DOHH2 (cell line): ENCODE measurements around the gene TAS2R30.

Experiments used
- EZH2phosphoT487 ChIP-seq: fragments of 200-600 bp; sonication (generic); IDR thresholded peaks from 2 replicates; pipeline ENCODE4 v1.6.1; 2017; ENCODE audit warnings: borderline replicate concordance, mild to moderate bottlenecking, antibody characterized with exemption, low read length, moderate library complexity, mixed read lengths
- TF ChIP-seq, protein P1 (sequence below): fragments of 200-600 bp; sonication (generic); IDR thresholded peaks from one replicate; pipeline ENCODE4 v1.5.1; 2014; ENCODE audit warnings: antibody characterized with exemption, mild to moderate bottlenecking, low read depth, low read length; ENCODE audit not compliant: poor library complexity, severe bottlenecking

DNA sequence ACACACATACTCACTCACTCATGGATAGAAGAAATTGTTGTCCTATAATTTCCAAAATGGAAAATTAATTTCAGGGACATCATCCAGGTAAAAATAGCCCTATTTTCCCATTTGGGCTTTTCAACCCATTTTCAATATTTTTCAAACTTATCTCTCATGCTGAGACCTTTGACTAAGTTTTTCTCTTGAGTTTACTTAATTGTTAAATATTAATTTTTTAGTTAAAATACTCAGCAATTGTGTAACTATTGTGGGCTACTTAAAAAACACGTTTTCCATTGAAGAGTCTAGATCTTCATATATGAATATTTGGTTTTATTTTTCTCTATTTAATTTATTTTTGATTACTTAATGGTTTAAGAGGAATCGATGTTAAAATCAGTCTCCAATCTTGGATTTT is 28.2 kb downstream of the TAS2R30 start:
- TF ChIP-seq, protein P1, sequence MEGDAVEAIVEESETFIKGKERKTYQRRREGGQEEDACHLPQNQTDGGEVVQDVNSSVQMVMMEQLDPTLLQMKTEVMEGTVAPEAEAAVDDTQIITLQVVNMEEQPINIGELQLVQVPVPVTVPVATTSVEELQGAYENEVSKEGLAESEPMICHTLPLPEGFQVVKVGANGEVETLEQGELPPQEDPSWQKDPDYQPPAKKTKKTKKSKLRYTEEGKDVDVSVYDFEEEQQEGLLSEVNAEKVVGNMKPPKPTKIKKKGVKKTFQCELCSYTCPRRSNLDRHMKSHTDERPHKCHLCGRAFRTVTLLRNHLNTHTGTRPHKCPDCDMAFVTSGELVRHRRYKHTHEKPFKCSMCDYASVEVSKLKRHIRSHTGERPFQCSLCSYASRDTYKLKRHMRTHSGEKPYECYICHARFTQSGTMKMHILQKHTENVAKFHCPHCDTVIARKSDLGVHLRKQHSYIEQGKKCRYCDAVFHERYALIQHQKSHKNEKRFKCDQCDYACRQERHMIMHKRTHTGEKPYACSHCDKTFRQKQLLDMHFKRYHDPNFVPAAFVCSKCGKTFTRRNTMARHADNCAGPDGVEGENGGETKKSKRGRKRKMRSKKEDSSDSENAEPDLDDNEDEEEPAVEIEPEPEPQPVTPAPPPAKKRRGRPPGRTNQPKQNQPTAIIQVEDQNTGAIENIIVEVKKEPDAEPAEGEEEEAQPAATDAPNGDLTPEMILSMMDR: no peak
- no peak for TF ChIP-seq EZH2phosphoT487
